Body of pancreas (tissue), 4 donors: ENCODE results near the gene LHFPL6. TPM values are rescaled to one million over a fixed set of nuclear protein-coding genes. Genes with fewer than 3 reads are reported as not detected.

Source experiments
- ATAC-seq: fragments of 150-250 bp; one replicate; pipeline ENCODE4 v1.9.1; 2016
- DNase-seq, 4 donors: peaks; one replicate each; pipeline ENCODE4 v3.0.0-alpha.2; 2019
- H3K27ac ChIP-seq, 4 donors: fragments of 200-600 bp; sonication (generic); 1 replicate in 3 of 4; 2 replicates in 1 of 4; pipeline versions ENCODE4 v1.5.1 to v1.6.1; 2016 to 2019; ENCODE audit warnings: mild to moderate bottlenecking in 1 of 4, mixed read lengths in 1 of 4, moderate library complexity in 1 of 4
- H3K27me3 ChIP-seq, 2 donors: fragments of 200-600 bp; sonication (generic); one replicate each; pipeline ENCODE4 v1.6.0; 2016; ENCODE audit warnings: mild to moderate bottlenecking in 1 of 2
- H3K36me3 ChIP-seq, 2 donors: fragments of 200-600 bp; sonication (generic); replicated peaks in 1 of 2; 2 replicates each; pipeline ENCODE4 v1.5.1; 2016; ENCODE audit warnings: low read depth in 2 of 2; ENCODE audit not compliant: insufficient read depth in 1 of 2
- H3K4me1 ChIP-seq: fragments of 200-600 bp; sonication (generic); one replicate; pipeline ENCODE4 v1.6.0; 2016
- H3K4me3 ChIP-seq, 2 donors: fragments of 200-600 bp; sonication (generic); 1 replicate in 1 of 2; 2 replicates in 1 of 2; pipeline ENCODE4 v1.5.1; 2016 to 2019
- H3K9me3 ChIP-seq, 3 donors: fragments of 200-600 bp; sonication (generic); 1 replicate in 2 of 3; 2 replicates in 1 of 3; pipeline ENCODE4 v1.5.1; 2016
- CTCF ChIP-seq, 7 experiments: fragments of 450-650 bp in 4 of 7; fragments of 200-600 bp in 3 of 7; sonication (generic) in 3 of 7; IDR thresholded peaks; one replicate each; pipeline ENCODE4 v1.5.1; 2016 to 2019; ENCODE audit warnings: antibody characterized with exemption in 7 of 7
- POLR2A ChIP-seq, 3 donors: fragments of 450-650 bp; IDR thresholded peaks; one replicate each; pipeline ENCODE4 v1.6.1; 2016; ENCODE audit warnings: antibody characterized with exemption in 3 of 3, mild to moderate bottlenecking in 2 of 3
- WGBS, 2 donors: methylation state at CpG; one replicate each; pipeline ENCODE4 v1.1.5; 2017; 5-methylcytosine and 5-hydroxymethylcytosine counted together
- intact Hi-C: fragments of 100-400 bp; cut with DNase I; formaldehyde crosslinking; loops from one replicate; pipeline ENCODE4 v1.15.1; 2023
- total RNA-seq, 2 donors: library from RNA; depleted of rRNA; stranded (reverse); fragments of >200 nt; gene quantifications; one replicate each; pipeline ENCODE4 v1.1.0, GENCODE V29; 2016

The LHFPL6 gene
- total RNA-seq, 2 donors from 2014 or later, result 18.4 to 30.7 TPM

- H3K4me3 ChIP-seq, result no peak overlapping the region
- H3K36me3 ChIP-seq, result no peaks in the 10 kb centered on the region
- DNase-seq (no peak), ATAC-seq (no peak)
- no peak overlapping the region for H3K27ac ChIP-seq
- 90 to 94% methylated on average over 2 of the region's 2 CpGs for WGBS, 2 donors
- intact Hi-C loops, result no loop called here
- H3K27me3 ChIP-seq, result no peaks in the 10 kb centered on the region
- no peaks in the 10 kb centered on the region for H3K9me3 ChIP-seq
- H3K4me1 ChIP-seq, result no peaks in the 10 kb centered on the region
- TF ChIP-seq POLR2A (IDR thresholded peaks at IDR 0.05) (no peak), CTCF (IDR thresholded peaks at IDR 0.05) (no peak)
Measured at GRCh38 chr13:39444866-39445265, 158.1 kb downstream of the LHFPL6 start.

GRCh38 chr13:39433651-39434050, 169.3 kb downstream of the LHFPL6 start:
- Histone ChIP-seq H3K36me3 (no peaks in the 10 kb centered on the region), H3K4me1 (no peaks in the 10 kb centered on the region), H3K4me3 (no peak overlapping the region), H3K27ac (no peak overlapping the region), H3K9me3 (no peaks in the 10 kb centered on the region), H3K27me3 (no peaks in the 10 kb centered on the region)
- ATAC-seq, result no peak
- intact Hi-C loops, result no loop called here
- 50 to 55% methylated on average over 1 of the region's 1 CpG for WGBS, 2 donors
- no peak for DNase-seq
- no peak for TF ChIP-seq POLR2A (IDR thresholded peaks at IDR 0.05)
- TF ChIP-seq CTCF (IDR thresholded peaks at IDR 0.05), result no peak

- TF ChIP-seq CTCF (IDR thresholded peaks at IDR 0.05) (no peak), POLR2A (IDR thresholded peaks at IDR 0.05) (no peak)
- H3K4me3 ChIP-seq, result no peak overlapping the region
- DNase-seq (no peak), ATAC-seq (no peak)
- H3K9me3 ChIP-seq, result no peaks in the 10 kb centered on the region
- H3K4me1 ChIP-seq, result no peaks in the 10 kb centered on the region
- H3K27me3 ChIP-seq, result no peaks in the 10 kb centered on the region
- 44 to 69% methylated on average over 1 of the region's 1 CpG for whole genome bisulfite sequencing, 2 donors
- no peak overlapping the region for H3K27ac ChIP-seq
- intact Hi-C loops, result no loop called here
- H3K36me3 ChIP-seq, result no peaks in the 10 kb centered on the region
Measured at GRCh38 chr13:39432196-39432595, 170.8 kb downstream of the LHFPL6 start.

- intact Hi-C loops, result no loop called here
- ATAC-seq (no peak), DNase-seq (no peak)
- no peak overlapping the region for H3K27ac ChIP-seq
- H3K27me3 ChIP-seq, result no peaks in the 10 kb centered on the region
- no peaks in the 10 kb centered on the region for H3K9me3 ChIP-seq
- H3K4me3 ChIP-seq, result no peak overlapping the region
- H3K4me1 ChIP-seq, result no peaks in the 10 kb centered on the region
- WGBS, 2 donors, result 64 to 82% methylated on average over 5 of the region's 5 CpGs
- H3K36me3 ChIP-seq, result no peaks in the 10 kb centered on the region
- no peak for TF ChIP-seq CTCF (IDR thresholded peaks at IDR 0.05)
- TF ChIP-seq POLR2A (IDR thresholded peaks at IDR 0.05), result no peak
Measured at GRCh38 chr13:39422845-39423565, 180.0 kb downstream of the LHFPL6 start.

GRCh38 chr13:39419876-39420275, 183.1 kb downstream of the LHFPL6 start:
- no peaks in the 10 kb centered on the region for H3K36me3 ChIP-seq
- no peaks in the 10 kb centered on the region for H3K9me3 ChIP-seq
- no peak overlapping the region for H3K4me3 ChIP-seq
- DNase-seq (no peak), ATAC-seq (no peak)
- no peak for TF ChIP-seq CTCF (IDR thresholded peaks at IDR 0.05)
- no peak for TF ChIP-seq POLR2A (IDR thresholded peaks at IDR 0.05)
- intact Hi-C loops, result no loop called here
- no peaks in the 10 kb centered on the region for H3K27me3 ChIP-seq
- H3K27ac ChIP-seq, result no peak overlapping the region
- WGBS, 2 donors, result 89 to 94% methylated on average over 4 of the region's 4 CpGs
- H3K4me1 ChIP-seq, result no peaks in the 10 kb centered on the region
